ENCODE data around the gene COL24A1. TPM values are rescaled to one million over a fixed set of nuclear protein-coding genes. Genes with fewer than 3 reads are reported as not detected.
A peak's percentile ranks its signal among the peaks of the same experiment; 100 is the strongest.
"Not testable (repeated sequence)": the region's sequence is repeated elsewhere in the genome, so short reads cannot be mapped to it uniquely, and the experiment has no call there.

COL24A1 gene
- total RNA-seq, 6 donors from 2014 or later, result 0.30 to 2.1 (median 0.68) TPM

- ATAC-seq (ENCODE audit: low FRiP score in 2 of 2), result no peak
- Histone ChIP-seq H3K9me3 (no peaks in the 10 kb centered on the region), H3K27ac (no peak overlapping the region), H3K36me3 (no peaks in the 10 kb centered on the region), H3K4me3 (no peak overlapping the region), H3K4me1 (no peaks in the 10 kb centered on the region), H3K27me3 (no peaks in the 10 kb centered on the region)
- no peak for DNase-seq
- WGBS, 2 donors, result 62 to 74% methylated on average over 3 of the region's 3 CpGs
- TF ChIP-seq POLR2A (IDR thresholded peaks at IDR 0.05) (no peak), EP300 (IDR thresholded peaks at IDR 0.05) (no peak), POLR2AphosphoS5 (IDR thresholded peaks at IDR 0.05) (no peak), CTCF (IDR thresholded peaks at IDR 0.05) (no peak)
Measured at GRCh38 chr1:86085741-86086409, 70.7 kb downstream of the COL24A1 start.

GRCh38 chr1:86084998-86085397 lies 71.6 kb downstream of the COL24A1 start:
- ATAC-seq (ENCODE audit: low FRiP score in 2 of 2), result no peak
- Histone ChIP-seq H3K27ac (no peak overlapping the region), H3K27me3 (no peaks in the 10 kb centered on the region)

GRCh38 chr1:86082183-86082582 lies 74.4 kb downstream of the COL24A1 start:
- Histone ChIP-seq H3K9me3 (no peaks in the 10 kb centered on the region), H3K36me3 (no peaks in the 10 kb centered on the region), H3K27ac (no peak overlapping the region), H3K27me3 (no peaks in the 10 kb centered on the region), H3K4me1 (no peaks in the 10 kb centered on the region), H3K4me3 (no peak overlapping the region)
- TF ChIP-seq CTCF (IDR thresholded peaks at IDR 0.05), result no peak
- no peak for TF ChIP-seq POLR2AphosphoS5 (IDR thresholded peaks at IDR 0.05)
- no peak for TF ChIP-seq POLR2A (IDR thresholded peaks at IDR 0.05)
- TF ChIP-seq EP300 (IDR thresholded peaks at IDR 0.05), result no peak
- ATAC-seq (ENCODE audit: low FRiP score in 2 of 2) (no peak), DNase-seq (no peak)

More at GRCh38 chr1:86084998-86085397, 71.6 kb downstream of the COL24A1 start:
- H3K36me3 ChIP-seq, result no peaks in the 10 kb centered on the region
- DNase-seq, result no peak
- TF ChIP-seq CTCF (IDR thresholded peaks at IDR 0.05) (no peak), EP300 (IDR thresholded peaks at IDR 0.05) (no peak), POLR2AphosphoS5 (IDR thresholded peaks at IDR 0.05) (no peak), POLR2A (IDR thresholded peaks at IDR 0.05) (no peak)
- H3K9me3 ChIP-seq, result no peaks in the 10 kb centered on the region
- H3K4me1 ChIP-seq, result no peaks in the 10 kb centered on the region
- H3K4me3 ChIP-seq, result no peak overlapping the region

GRCh38 chr1:86072474-86072873 lies 84.1 kb downstream of the COL24A1 start:
- H3K9me3 ChIP-seq; H3K27me3 ChIP-seq; H3K27ac ChIP-seq; H3K4me3 ChIP-seq; ATAC-seq (ENCODE audit: low FRiP score in 2 of 2); DNase-seq; H3K36me3 ChIP-seq; H3K4me1 ChIP-seq: not testable (repeated sequence)
- WGBS, 2 donors, result 53 to 70% methylated on average over 3 to 6 of the region's 6 CpGs

- ATAC-seq (ENCODE audit: low FRiP score in 2 of 2); H3K4me3 ChIP-seq; H3K27me3 ChIP-seq; DNase-seq; H3K4me1 ChIP-seq; H3K36me3 ChIP-seq; H3K27ac ChIP-seq; H3K9me3 ChIP-seq: not testable (repeated sequence)
- 84 to 85% methylated on average over 6 of the region's 6 CpGs for WGBS, 2 donors
Measured at GRCh38 chr1:86071870-86072269, 84.7 kb downstream of the COL24A1 start.

GRCh38 chr1:86069757-86070145 lies 86.8 kb downstream of the COL24A1 start:
- DNase-seq (no peak), ATAC-seq (ENCODE audit: low FRiP score in 2 of 2) (peak in 1 of 2 donors; percentile 19)
- Histone ChIP-seq H3K4me3 (no peak overlapping the region), H3K9me3 (no peaks in the 10 kb centered on the region), H3K27ac (no peak overlapping the region), H3K27me3 (no peaks in the 10 kb centered on the region), H3K4me1 (no peaks in the 10 kb centered on the region), H3K36me3 (no peaks in the 10 kb centered on the region)
- WGBS, 2 donors, result 67 to 72% methylated on average over 2 of the region's 2 CpGs
- TF ChIP-seq CTCF (IDR thresholded peaks at IDR 0.05) (no peak), POLR2AphosphoS5 (IDR thresholded peaks at IDR 0.05) (no peak)

Data from upper lobe of left lung (tissue), 6 donors.